SK-N-MC (cell line): Measurements from ENCODE around the gene MEAF6.

ENCODE experiments used
- DNase-seq: peaks from one replicate; pipeline ENCODE4 v3.0.0-alpha.2; 2011; ENCODE audit warnings: low read depth, low spot score
- H3K27ac ChIP-seq: fragments of 200-600 bp; sonication (generic); 2 replicates; pipeline ENCODE4 v1.5.1; 2016; ENCODE audit warnings: mixed run types
- H3K36me3 ChIP-seq: fragments of 200-600 bp; sonication (generic); 2 replicates; pipeline ENCODE4 v1.6.1; 2017; ENCODE audit warnings: antibody characterized with exemption, low read length, mixed read lengths; ENCODE audit not compliant: insufficient read depth
- H3K4me3 ChIP-seq: fragments of 200-600 bp; sonication (generic); 2 replicates; pipeline ENCODE4 v1.5.1; 2016
- H3K9ac ChIP-seq: fragments of 200-600 bp; sonication (generic); 2 replicates; pipeline ENCODE4 v1.8.0; 2017; ENCODE audit warnings: mixed run types, mixed read lengths; ENCODE audit not compliant: insufficient read length
- H3K9me3 ChIP-seq: fragments of 200-600 bp; sonication (generic); 2 replicates; pipeline ENCODE4 v1.6.1; 2017; ENCODE audit warnings: low read depth, mild to moderate bottlenecking, antibody characterized with exemption, low read length, moderate library complexity, mixed read lengths
- EZH2 ChIP-seq: fragments of 200-600 bp; sonication (generic); IDR thresholded peaks from one replicate; pipeline ENCODE4 v1.6.1; 2017; ENCODE audit warnings: antibody characterized with exemption
- FOXP2 ChIP-seq: optimal IDR thresholded peaks from 2 replicates; pipeline ENCODE3; 2011; ENCODE audit warnings: mild to moderate bottlenecking, moderate library complexity; ENCODE audit not compliant: insufficient read depth; ENCODE audit errors: extremely low read length, control extremely low read depth
- POLR2AphosphoS5 ChIP-seq: IDR thresholded peaks from 2 replicates; pipeline ENCODE4 v1.6.1; 2012; ENCODE audit warnings: mild to moderate bottlenecking, low read depth, low read length, borderline replicate concordance

The MEAF6 gene

GRCh38 chr1:37482796-37483744 is 31.5 kb downstream of the MEAF6 start:
- no peak for DNase-seq
- peaks cover 21% of the 10 kb centered on the region; the same call in 1 of the 2 replicates for H3K36me3 ChIP-seq
- TF ChIP-seq POLR2AphosphoS5 (no peak), FOXP2 (no peak), EZH2 (no peak)
- H3K9ac ChIP-seq: no peak overlapping the region
- H3K27ac ChIP-seq: no peak overlapping the region
- no peak overlapping the region for H3K4me3 ChIP-seq
- H3K9me3 ChIP-seq: no peaks in the 10 kb centered on the region

GRCh38 chr1:37482004-37482785 is 32.4 kb downstream of the MEAF6 start:
- Histone ChIP-seq H3K27ac (no peak overlapping the region), H3K4me3 (no peak overlapping the region), H3K9ac (no peak overlapping the region), H3K9me3 (no peaks in the 10 kb centered on the region), H3K36me3 (peaks cover 21% of the 10 kb centered on the region; the same call in 1 of the 2 replicates)
- no peak for DNase-seq
- TF ChIP-seq POLR2AphosphoS5 (no peak), FOXP2 (no peak), EZH2 (no peak)

- Histone ChIP-seq H3K36me3 (peaks cover 21% of the 10 kb centered on the region; the same call in 1 of the 2 replicates), H3K4me3 (no peak overlapping the region), H3K9me3 (no peaks in the 10 kb centered on the region), H3K9ac (no peak overlapping the region), H3K27ac (no peak overlapping the region)
- TF ChIP-seq POLR2AphosphoS5: no peak
- TF ChIP-seq EZH2: no peak
- TF ChIP-seq FOXP2: no peak
- DNase-seq: no peak
Measured at GRCh38 chr1:37481289-37482003, 33.1 kb downstream of the MEAF6 start.

- TF ChIP-seq POLR2AphosphoS5 (no peak), EZH2 (no peak), FOXP2 (no peak)
- Histone ChIP-seq H3K9ac (no peak overlapping the region), H3K36me3 (peaks cover 21% of the 10 kb centered on the region; the same call in 1 of the 2 replicates), H3K4me3 (no peak overlapping the region), H3K9me3 (no peaks in the 10 kb centered on the region), H3K27ac (no peak overlapping the region)
- DNase-seq: no peak
Measured at GRCh38 chr1:37480581-37481288, 33.8 kb downstream of the MEAF6 start.

GRCh38 chr1:37480125-37480466 is 34.5 kb downstream of the MEAF6 start:
- Histone ChIP-seq H3K36me3 (peaks cover 21% of the 10 kb centered on the region; the same call in 1 of the 2 replicates), H3K9me3 (no peaks in the 10 kb centered on the region), H3K27ac (no peak overlapping the region), H3K9ac (no peak overlapping the region), H3K4me3 (no peak overlapping the region)
- DNase-seq: no peak
- TF ChIP-seq EZH2: no peak

- Histone ChIP-seq H3K4me3 (no peak overlapping the region), H3K36me3 (peaks cover 21% of the 10 kb centered on the region; the same call in 1 of the 2 replicates), H3K27ac (no peak overlapping the region), H3K9me3 (no peaks in the 10 kb centered on the region), H3K9ac (no peak overlapping the region)
- no peak for DNase-seq
- TF ChIP-seq EZH2 (no peak), FOXP2 (no peak), POLR2AphosphoS5 (no peak)
Measured at GRCh38 chr1:37479255-37480124, 35.1 kb downstream of the MEAF6 start.

GRCh38 chr1:37478890-37479254 is 35.7 kb downstream of the MEAF6 start:
- DNase-seq: no peak
- Histone ChIP-seq H3K4me3 (no peak overlapping the region), H3K36me3 (peaks cover 21% of the 10 kb centered on the region; the same call in 1 of the 2 replicates), H3K9ac (no peak overlapping the region), H3K9me3 (no peaks in the 10 kb centered on the region), H3K27ac (no peak overlapping the region)
- TF ChIP-seq EZH2: no peak
- no peak for TF ChIP-seq POLR2AphosphoS5
- no peak for TF ChIP-seq FOXP2
